NCI-H226 (cell line): ENCODE measurements around the gene RBMS3.
"Not testable (repeated sequence)": the region's sequence is repeated elsewhere in the genome, so short reads cannot be mapped to it uniquely, and the experiment has no call there.

Experiments
- DNase-seq: peaks from one replicate; pipeline ENCODE4 v3.0.0-alpha.2; 2015

RBMS3 gene

DNA sequence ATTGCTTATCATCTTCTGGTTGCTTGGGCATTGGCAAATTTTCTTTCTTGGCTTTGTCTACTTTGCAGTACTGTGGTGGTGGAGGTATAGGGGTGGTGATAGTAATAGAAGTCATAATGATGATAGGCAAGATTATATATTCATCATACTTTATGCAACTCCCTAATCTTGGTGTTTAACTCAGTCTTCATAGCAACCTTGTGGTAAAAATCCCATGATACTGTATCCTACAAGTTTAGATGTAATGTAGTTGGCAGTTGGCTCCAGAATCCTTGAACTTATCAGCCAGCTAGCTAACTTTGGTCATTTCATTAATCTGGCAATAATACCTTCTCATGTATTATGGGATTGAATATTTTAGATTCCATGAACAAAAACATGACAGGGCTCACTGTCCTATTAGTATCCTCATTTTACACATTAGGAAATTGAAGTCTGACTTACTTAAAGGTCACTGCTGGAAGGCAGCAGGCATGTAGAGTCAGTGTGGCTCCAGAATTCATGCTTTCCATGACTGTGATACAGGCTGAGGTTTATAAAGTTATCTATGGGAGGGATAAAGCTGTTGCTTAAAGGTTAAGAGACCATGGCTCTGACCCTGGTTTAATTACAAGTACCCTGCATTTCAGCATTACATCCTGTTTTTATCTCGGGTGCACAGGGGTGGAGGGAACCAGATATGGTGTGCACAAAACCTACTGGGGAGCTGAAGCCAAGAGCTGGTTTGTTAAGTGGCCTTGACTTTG lies 33.3 kb downstream of the RBMS3 start:
- DNase-seq = peak; percentile 56

DNA sequence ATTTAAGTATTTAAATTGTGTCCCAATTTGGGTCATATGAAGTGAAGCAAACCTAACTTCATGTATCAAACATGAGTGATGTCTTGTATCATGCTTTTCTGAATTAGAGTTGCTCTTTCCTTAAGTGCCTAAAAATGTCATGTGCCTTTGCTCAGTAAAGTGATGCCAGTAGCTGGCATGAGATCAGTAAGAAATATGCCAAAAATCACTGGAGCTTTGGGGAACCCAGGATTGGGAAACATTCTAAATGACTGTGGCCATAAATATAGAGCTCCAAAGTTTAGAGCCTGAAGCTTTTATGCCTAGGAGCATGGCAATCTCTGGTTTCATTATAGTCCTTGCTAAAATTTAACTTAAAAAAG lies 33.8 kb downstream of the RBMS3 start:
- no peak for DNase-seq

GRCh38 chr3:29317659-29318173 lies 36.8 kb downstream of the RBMS3 start:
- DNase-seq = peak; percentile 58

DNA sequence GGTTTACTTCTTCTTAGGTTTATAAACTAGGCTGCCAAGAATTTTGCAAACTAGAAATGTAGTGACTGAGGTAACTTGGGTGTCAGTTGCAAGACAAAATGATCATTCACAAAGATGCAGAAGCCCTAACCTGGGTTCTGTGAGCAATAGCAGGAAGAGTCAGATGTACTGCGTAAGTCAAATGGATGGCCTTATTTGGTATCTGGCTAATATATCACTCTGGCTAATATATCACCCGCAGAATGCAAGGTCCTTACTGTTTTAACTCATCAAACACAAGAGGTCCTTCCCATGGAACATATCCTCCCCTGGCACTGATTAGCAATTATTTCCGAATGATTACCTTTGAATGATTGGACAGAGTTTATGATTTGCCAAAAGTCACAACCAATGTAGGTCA lies 37.4 kb downstream of the RBMS3 start:
- DNase-seq = no peak

DNA sequence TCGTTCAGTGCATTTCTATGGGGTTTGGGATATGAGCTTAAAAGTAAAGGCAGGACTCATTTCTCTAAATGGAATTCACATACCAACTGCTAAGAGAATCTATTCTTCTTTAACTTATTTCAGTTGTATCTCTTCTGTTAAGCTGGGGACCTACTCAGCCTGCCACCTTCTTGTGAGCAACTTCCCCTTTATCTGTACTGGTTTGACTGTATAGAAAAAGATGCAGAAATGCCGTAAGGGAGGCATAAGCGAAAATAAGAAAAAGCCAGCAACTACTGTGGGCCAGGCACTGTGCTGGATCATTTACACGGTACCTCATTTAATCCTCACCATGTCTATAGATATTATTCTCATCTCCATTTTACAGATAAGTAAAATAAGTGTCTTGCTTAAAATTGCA lies 38.4 kb downstream of the RBMS3 start:
- no peak for DNase-seq

DNA sequence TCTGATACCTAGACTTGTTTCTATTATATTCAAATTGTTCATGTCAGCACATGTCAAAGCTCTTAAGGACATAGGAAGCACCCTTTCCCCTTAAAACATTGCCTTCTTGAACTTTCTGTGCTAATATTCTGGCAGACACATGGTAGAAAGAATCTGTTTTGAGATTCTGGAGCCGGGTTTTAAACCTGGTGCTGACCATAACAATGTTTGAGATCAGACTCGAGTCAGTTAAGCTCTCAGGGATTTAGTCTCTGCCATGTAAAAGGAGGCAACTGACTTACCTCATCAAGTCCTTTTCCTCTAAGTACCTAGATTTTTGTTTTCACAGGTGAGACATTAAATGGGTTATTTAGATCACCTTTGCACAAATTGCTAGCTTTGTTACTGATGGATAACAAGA lies 38.9 kb downstream of the RBMS3 start:
- no peak for DNase-seq

GRCh38 chr3:29322586-29322985 lies 41.7 kb downstream of the RBMS3 start:
- no peak for DNase-seq

DNA sequence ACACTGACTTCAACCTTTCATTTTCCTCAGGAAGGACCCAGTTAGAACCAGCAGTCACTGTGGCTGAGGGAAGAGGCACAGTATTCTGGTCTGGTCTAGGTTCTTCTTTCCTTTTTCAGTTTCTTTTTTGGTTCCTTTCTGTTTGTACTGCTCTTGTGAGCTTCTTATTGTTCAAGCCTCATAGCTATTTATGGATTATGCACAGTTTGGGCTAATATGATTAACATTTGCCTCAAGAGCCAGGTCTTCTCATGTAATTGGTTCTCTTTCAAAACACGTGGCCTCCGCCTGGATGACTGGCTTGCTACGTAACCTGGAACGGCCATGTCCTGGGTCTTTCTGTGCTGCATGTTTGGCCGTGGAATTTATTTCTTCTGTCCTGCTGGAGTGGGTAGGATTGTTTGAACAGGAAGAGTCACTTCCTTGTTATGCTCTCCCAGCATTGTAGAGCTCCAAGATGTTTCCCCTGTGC lies 43.3 kb downstream of the RBMS3 start:
- no peak for DNase-seq

- DNase-seq = not testable (repeated sequence)
These were observed 45.7 kb downstream of the RBMS3 start for GRCh38 chr3:29326540-29326939.

DNA sequence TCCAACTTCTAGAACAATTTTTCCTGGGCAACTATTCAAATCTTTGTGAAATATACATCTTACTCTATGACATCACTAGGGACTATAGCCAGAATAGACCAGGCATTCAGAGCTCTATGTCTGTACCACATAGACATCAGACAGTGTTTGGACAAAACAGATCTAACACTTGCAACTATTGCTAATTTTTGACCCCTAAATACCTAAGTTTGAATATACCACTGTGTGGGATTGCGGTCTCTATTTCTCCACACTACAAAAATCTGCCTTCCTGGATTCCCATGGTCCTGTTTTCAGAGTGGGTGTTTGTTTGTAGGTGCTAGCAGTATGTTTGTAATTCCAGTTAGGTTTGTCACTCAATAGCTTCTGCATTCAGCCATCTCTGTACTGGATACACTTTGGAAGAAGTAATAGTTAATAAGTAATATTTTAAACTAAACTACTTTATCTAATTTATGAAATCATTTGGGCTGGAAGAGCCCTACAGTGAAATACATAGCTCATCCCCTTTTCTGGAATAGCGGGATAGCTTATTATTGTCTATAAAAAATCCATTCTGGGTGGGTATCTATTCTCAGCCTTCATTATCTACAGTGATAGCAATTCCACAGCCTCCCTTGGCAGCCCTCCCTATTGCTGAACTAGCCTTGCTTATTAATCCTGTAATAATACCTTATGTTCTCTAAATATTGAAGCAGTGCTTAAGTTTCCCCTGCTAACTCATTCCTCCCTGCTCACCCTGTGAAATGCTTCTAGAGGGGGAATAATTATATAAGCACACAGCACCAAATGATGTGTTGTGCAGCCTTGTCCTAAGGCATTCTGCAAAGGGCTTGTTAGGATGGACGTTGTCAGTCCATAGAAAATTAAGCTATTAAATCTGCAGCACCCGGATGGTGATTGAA lies 49.4 kb downstream of the RBMS3 start:
- no peak for DNase-seq

GRCh38 chr3:29331035-29331434 lies 50.2 kb downstream of the RBMS3 start:
- no peak for DNase-seq

DNA sequence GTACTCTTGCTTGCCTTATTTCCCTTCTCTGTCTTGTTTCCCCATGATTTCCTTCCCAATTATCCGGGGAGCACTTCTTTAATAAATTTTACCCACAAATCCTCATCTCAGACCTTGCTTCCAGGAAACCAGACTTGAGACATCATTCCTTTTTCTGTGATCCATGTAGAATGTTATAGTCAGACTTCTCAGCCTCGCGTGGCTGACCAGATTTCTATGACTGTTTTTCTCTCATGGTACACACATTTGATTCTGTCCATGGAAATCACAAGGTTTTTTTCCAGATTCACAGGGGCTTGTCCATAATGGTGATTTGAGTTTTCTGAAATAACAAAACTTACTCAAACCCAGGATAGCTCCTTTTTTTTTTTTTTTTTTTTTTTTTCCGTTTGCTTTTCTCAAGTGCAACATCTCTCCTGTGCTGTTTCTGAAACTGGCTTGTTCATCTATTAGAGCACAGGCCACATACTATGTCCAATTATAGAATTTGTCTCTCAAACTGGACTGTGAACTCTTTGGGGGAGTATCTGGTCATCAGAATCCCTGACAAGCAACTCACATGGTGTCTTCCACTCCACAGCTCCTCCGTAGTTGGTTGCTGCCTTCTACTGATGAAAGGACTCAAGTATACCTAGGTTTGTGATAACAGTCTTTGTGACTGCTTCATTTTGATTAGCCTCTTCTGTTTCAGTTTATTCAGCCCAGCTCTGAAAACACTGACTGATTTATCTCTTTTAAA lies 50.8 kb downstream of the RBMS3 start:
- no peak for DNase-seq

- no peak for DNase-seq
These were observed 51.3 kb downstream of the RBMS3 start for GRCh38 chr3:29332195-29332637.

DNA sequence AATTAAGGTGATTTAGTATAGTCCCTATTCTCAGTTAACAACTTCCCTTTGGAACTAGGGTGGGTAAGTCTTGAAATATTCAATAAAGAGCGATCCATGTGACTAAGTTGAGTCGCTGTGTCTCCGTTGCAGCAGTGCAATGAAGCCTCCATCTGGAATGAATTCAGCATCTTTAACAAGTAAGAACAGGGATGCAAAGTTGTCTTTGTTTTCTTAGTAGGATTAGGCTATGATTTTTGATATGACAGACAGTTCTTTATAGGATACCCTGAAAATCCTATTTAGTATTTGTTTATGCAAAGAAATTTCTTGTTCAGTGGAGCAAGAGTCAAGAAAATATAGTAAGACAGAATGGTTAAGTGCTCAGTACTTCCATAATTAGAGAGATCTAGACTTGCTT lies 52.7 kb downstream of the RBMS3 start:
- no peak for DNase-seq

- no peak for DNase-seq
These were observed 53.8 kb downstream of the RBMS3 start for GRCh38 chr3:29334706-29335105.

DNA sequence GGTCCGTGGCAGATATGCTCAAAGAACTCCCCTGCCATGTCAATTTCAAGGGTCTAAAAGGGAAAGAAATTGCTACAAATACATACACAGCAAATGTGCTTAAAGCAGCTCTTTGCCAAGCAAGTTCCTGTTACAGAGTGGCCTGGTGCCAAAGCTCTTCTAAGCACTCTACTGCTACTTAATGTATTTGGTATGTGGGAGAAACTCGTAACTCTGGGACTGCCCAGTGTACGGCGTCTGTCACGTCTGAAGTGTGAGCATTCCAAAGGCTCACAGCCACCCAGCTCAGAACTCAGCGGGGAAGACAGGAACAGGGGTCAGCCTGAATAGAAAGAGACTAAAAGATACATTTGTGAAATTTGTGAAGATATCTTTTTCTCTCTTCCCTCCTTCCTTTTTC lies 54.6 kb downstream of the RBMS3 start:
- DNase-seq = peak; percentile 92

DNA sequence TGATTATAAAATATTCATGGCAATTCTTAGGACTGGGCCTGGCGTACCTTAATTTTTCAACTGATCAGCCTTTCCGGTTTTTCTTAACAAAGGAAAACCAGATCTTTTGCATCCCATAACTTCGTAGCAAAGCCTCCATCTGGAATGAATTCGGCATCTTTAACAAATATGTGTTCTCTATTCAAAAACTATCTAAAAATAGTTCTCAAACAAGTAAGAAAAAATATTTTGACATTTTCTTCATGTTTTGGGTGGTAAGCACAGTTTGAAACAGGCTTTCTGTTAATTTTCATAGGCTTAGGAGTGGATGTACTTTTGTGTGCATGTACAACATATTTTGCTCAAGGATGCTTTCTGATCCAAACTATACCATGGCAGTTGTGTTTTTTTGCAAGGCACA lies 55.1 kb downstream of the RBMS3 start:
- no peak for DNase-seq

GRCh38 chr3:29337565-29337964 lies 56.7 kb downstream of the RBMS3 start:
- DNase-seq = no peak

GRCh38 chr3:29338377-29338776 lies 57.5 kb downstream of the RBMS3 start:
- no peak for DNase-seq

GRCh38 chr3:29339016-29339833 lies 58.4 kb downstream of the RBMS3 start:
- DNase-seq = no peak

DNA sequence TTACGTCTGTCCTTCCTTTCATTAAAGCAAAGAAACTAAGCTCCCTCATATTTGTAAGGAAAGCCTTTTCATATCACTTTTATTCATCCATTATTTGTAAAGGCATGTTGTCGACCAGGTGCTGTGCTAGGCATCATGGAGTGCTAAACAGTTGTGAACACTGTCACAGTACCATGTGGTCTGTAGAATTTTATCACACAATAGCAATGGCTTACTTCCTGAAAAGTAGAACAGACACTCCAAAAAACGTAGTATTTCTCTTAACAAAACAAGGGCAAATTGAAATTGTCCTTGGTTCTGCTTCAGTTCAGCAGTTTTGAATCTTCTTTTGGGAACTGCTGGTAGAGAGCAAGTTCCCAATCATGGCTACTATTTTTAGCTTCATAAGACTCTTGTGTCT lies 63.3 kb downstream of the RBMS3 start:
- no peak for DNase-seq

GRCh38 chr3:29344935-29345334 lies 64.1 kb downstream of the RBMS3 start:
- DNase-seq = no peak
